ENCODE results near the gene PDE2A.

PDE2A gene

GRCh38 chr11:72606748-72607468, 67.3 kb downstream of the PDE2A start:
- DNase-seq, result no peak

DNA sequence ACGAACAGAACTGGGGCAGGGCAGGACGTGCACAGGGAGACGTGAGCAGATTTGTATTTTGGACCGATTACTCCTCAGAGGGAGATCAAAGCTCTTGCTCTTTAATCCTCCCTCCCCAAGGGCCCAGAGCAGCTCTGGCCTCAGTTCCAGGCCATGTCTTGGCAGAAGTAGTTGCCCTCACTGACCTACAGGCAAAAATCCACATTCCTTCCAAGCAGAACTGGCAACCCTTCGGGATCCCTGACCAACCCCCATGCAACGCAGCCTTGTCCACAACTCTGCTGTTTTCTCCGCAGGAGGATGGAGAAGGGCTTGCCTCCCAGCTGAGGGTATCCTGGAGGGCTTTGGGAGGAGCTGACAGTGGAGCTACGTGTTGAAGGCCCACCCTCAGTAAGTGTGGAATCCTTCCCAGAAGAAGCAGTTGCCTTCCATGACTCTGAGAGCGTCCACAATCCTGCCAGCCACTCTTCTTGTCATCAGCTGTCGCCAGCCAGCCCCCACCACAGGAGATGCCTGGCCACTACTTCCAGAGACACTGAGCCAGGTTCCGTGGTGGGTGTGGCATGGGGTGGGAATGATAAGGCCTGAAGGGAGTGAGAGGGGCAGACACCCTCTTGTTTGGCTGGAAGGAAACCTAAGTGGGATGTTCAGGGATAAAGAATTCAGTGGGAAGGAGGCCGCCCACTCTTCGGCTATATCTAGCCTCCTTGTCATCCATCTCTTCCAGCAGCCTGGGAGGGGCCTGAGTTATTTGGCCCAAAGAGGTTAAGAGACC, 68.1 kb downstream of the PDE2A start:
- no peak for DNase-seq

GRCh38 chr11:72604256-72604655, 70.0 kb downstream of the PDE2A start:
- DNase-seq, result no peak

DNA sequence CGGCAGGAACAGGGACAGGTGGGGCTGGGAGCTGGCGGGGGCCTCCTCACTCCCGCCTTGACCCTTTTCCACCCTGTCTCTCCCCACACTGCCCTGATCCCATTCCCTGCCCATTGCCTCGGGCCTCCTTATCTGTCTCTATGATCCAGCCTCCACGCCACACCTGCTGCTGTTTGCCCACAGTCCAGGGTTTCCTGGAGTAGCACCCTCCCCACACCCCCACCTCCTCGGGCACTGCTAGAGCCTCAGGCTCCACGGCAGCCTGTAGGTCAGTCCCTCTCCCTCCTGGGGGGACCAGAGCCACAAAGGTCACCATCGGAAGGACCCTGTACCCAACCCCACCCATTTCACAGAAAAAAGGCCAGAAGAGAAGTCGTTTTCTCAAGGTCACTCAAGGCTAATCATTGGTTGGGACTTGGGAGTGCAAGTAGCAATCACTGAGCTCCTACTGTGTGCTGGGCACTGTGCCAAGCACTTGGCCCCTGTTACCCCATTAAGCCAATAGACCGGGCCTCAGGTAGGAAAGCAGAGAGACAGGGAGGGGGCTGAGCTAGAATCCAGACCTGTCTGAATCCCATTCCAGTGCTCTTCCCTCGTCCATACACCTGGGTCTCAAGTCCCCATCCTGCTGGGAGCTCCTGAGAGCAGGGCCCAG, 71.8 kb downstream of the PDE2A start:
- no peak for DNase-seq

GRCh38 chr11:72600557-72600956, 73.7 kb downstream of the PDE2A start:
- DNase-seq, result no peak

DNA sequence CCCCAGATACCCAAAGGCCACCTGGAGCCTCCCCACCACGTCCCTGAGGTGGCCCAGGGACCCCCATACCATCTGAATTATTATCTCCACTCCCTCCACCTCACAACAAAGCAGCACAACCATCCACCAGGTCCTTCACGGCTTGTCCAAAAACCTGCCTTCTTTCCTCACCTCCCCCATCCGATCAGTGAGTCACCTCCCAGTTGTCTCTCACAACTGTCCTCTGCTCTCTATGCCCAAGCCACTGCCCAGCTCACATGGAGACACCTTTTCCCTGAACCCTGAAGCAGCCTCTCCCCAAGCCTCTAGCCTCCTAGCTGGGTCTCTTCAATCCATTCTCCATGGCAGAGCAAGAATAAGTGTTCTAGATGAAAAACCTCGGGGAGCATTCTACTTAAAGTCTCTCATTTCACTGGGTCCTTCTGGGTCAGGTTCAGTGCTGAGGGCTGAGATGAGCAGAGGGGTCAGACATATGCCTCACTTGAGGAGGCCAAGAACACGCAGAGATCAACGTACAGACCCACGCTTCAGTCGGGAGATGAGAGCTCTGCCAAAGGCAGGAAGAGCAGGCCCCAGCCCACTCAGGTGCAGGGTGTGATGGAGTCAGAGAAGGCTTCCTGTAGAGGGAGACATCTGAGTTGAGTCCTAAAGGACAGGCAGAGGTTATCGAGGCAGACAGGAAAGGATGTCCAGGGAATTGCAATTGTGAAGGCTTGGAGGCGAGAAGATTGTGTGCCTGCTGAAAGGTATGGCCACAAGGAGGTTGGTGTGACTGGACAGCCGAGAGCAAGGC, 74.7 kb downstream of the PDE2A start:
- no peak for DNase-seq

DNA sequence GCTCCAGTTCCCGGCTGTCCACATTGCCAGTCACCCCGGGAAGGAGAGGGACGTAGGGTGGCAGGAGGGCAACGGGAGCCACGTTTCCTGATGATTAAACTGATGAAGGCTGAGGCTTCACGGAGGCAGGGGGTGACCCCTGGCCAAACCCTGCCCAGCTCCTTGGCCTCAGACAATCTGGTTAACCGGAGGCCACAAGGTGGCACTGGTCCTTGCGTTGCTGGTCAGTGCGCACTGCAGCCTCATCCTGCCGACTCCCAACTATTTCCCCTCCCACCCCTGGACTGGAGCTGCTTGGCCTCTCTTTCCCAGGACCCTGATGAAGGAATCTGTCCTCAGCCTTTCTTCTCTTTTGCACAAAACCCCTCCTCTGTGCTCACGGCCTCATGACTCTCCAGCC, 75.3 kb downstream of the PDE2A start:
- DNase-seq, result no peak

DNA sequence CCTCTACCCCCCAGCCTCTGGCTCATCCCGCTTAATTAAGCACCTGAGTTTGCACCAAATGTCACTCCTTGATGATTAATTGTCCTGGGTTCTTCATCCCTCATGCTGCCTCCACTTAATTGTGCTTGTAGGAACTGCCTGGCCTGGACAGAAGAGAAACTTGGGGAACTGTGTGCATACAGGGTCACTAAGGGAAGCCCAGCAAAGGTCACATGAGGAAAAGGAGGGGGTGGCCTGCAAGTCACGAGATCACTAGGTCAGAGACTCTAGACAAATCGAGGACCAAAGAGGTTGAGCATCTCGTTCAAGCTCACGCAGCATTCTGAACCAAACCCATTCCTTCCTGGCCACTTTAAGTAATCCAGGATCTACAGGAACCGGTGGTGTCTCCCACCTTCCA, 75.8 kb downstream of the PDE2A start:
- no peak for DNase-seq

- DNase-seq, result no peak
These were observed 76.5 kb downstream of the PDE2A start for GRCh38 chr11:72597721-72598120.

DNA sequence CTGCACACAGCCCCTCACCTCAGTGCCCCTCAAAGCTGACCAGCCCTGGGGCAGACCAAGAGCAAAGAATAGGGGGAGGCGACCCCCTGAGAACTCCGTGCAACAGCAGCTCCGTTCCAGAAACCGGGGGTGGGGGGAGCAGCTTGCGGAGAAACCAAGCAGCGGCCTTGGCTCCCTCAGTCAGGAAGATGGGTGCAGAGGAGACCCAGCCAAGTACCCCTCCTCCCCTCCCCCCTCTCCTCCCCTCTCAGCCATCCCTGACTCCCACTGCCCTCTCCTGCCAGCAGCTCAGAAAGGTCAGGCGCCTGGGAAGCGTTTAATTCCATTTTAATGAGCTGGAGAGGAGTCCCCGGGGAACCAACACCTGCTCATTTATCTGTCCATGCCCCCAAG, 78.9 kb downstream of the PDE2A start:
- DNase-seq, result no peak

GRCh38 chr11:72594493-72595291, 79.5 kb downstream of the PDE2A start:
- DNase-seq, result no peak

DNA sequence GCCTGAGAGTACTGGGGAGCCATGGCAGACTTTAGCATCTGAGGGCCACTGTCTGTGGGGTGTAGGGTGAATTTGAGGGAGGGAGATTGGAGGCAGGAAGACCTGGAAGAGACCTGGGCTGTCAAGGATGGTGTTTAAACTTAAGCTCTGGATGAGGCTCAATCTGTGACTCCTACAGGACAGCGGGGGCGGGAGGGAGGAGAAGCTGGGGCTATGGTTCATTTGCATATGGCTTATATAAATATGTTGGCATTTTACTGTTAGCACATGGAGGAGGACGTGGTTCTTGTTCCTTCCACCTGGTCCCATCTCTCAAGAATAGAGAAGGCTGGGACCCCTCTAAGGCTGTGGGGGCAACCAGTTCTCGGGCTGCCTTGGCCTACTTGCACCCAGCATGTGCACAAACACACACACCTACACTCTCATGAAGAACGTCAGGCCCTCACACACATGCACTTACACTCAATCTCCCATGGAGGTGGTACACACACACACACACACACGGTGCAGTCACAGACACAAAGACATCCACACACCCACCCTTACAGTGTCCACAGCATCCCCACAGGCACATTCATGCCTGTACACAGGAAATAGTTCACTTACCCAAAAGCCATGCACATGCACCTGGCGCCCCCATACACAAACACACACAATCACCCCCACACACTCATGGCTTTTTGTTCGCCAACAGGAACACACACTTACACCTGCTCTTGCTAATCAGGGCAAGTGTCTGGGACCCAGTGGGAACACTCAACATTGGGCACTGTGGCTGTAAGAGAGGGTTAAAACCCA, 81.3 kb downstream of the PDE2A start:
- no peak for DNase-seq

DNA sequence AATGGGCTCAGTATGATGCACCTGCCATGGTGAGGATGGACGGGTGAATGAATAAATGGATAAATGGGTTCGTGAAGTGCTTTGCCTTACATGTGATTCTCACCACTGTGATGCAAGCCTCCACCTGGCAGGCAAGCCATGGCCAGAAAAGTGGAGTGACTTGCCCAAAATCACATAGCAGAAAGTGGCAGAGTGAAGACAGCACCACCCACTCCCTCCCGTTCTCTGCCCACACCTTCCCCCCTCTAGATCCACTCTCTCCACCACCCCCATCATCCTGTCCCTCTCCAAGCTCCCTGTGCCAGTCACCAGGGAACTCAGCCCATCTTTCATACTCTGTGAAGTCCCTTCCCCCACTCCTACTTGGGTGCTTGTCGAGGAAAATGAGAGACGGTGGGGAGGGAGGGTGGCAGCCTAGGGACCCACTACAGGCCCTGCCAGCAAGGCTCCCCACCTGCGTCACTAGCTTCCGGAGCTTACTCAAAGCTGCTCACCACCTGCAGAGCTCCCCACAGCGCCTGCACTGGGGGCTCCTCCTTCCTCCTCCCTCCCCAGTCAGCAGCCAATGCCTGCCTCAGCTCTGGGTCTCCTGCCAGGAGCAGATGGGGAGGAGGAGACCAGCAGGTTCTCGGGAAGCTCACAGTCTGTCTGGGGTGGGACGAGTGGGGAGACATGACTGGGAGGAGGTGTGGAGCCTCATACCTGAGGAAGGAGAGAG, 82.3 kb downstream of the PDE2A start:
- DNase-seq, result peak; percentile 38

DNA sequence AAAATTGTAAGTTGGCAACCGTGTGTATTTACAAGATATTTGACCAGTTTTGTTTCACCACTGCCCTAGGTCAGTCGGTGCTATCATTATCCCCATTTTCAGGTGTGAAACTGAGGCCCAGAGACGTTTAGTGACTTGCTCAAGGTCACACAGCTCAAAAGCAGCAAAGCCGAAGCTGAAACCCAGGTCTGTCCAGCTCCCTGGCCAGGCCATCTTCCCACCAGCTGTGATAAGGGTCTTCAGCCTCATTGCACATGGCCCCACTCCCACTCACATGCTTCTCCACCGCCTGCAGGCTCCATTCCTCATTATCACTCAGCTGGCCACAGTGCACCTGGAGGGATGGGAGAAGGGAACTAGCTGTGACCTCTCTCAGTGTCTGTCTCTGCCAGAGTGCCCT, 83.2 kb downstream of the PDE2A start:
- DNase-seq, result no peak

- peak; percentile 45 for DNase-seq
These were observed 84.1 kb downstream of the PDE2A start for GRCh38 chr11:72589802-72590761.

- DNase-seq, result no peak
These were observed 85.5 kb downstream of the PDE2A start for GRCh38 chr11:72588421-72589410.

DNA sequence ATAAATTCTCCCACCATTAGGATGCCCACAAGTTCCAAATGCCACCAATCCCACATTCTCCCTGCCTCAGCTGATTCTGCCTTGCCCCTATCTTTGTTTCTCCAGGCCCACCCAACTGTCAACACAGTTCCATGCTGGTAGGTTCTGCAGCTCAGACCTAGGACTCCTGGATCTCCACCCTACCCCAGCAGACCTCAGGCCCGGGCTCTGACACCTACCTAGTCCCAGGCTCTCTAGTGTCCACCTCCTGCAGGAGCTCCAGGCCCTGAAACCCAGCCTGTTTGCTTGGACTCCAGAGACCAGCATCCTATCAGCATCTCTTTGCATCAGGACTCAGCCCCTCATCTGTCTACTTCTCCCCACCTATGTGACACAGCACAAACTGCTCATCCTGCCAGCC, 86.5 kb downstream of the PDE2A start:
- DNase-seq, result no peak
